Cardiac muscle cell (in vitro differentiated cells and primary cell): ENCODE measurements around the gene FAM124A. TPM values are rescaled to one million over a fixed set of nuclear protein-coding genes. Genes with fewer than 3 reads are reported as not detected.

ENCODE experiments used
- DNase-seq, 2 donors: peaks; one replicate each; pipeline versions ENCODE4 v3.0.0 to v3.0.0-alpha.2; 2010 to 2017; ENCODE audit warnings: low read depth in 1 of 2, low spot score in 1 of 2
- H3K27ac ChIP-seq: fragments of 200-600 bp; sonication (generic); 2 replicates; pipeline ENCODE4 v1.5.1; 2016
- H3K27me3 ChIP-seq: fragments of 200-600 bp; sonication (generic); 2 replicates; pipeline ENCODE4 v1.6.0; 2016; ENCODE audit warnings: control low read depth
- H3K36me3 ChIP-seq: fragments of 200-600 bp; sonication (generic); 2 replicates; pipeline ENCODE4 v1.5.1; 2016; ENCODE audit warnings: control low read depth
- H3K4me1 ChIP-seq: fragments of 200-600 bp; sonication (generic); 2 replicates; pipeline ENCODE4 v1.8.1; 2017; ENCODE audit warnings: low read depth, mild to moderate bottlenecking, mixed run types
- H3K4me3 ChIP-seq: fragments of 200-600 bp; sonication (generic); 2 replicates; pipeline ENCODE4 v1.5.1; 2016; ENCODE audit warnings: mild to moderate bottlenecking
- H3K9me3 ChIP-seq: fragments of 200-600 bp; sonication (generic); 2 replicates; pipeline ENCODE4 v1.5.1; 2017; ENCODE audit warnings: low read depth, mild to moderate bottlenecking, control low read depth
- polyA plus RNA-seq: library from polyadenylated mRNA; unstranded; fragments of >200 nt; fragmentation: Nextera tagmentation; extraction: Ambion mirVana; gene quantifications from 2 replicates; pipeline ENCODE4 v1.2.1, GENCODE V29; 2016
- total RNA-seq: library from RNA; depleted of rRNA; stranded (reverse); fragments of >200 nt; gene quantifications from 2 replicates; pipeline ENCODE4 v1.2.3, GENCODE V29; 2016
- TF ChIP-seq, protein P1 (sequence below): IDR thresholded peaks from 2 replicates; pipeline ENCODE4 v1.5.1; 2012; ENCODE audit warnings: low read depth, mild to moderate bottlenecking, low read length

The FAM124A gene
- total and polyA plus RNA-seq, 2 experiments from 2014 or later = 0.16 to 0.18 TPM

DNA sequence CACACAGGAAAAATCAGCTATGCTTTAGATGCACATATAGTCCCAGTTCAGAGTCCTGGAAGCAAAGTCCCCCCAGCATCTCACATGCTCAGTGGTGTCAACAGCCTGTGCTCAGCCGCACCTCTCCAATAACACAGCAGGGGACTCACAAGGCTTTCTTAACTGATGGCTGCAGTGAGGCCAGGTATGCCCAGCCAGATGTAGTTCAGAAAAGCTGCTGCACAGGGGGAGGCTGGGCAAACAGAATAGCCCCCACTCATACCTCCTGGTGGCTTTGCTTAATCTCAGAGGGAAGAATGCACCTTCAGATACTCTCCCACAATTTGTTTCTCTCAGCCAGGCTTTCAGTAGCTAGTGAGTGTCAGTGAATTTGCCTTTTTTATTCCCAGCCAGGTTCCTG, 33.4 kb downstream of the FAM124A start:
- Histone ChIP-seq H3K27ac (no peak overlapping the region), H3K36me3 (no peaks in the 10 kb centered on the region)
- TF ChIP-seq, protein P1, sequence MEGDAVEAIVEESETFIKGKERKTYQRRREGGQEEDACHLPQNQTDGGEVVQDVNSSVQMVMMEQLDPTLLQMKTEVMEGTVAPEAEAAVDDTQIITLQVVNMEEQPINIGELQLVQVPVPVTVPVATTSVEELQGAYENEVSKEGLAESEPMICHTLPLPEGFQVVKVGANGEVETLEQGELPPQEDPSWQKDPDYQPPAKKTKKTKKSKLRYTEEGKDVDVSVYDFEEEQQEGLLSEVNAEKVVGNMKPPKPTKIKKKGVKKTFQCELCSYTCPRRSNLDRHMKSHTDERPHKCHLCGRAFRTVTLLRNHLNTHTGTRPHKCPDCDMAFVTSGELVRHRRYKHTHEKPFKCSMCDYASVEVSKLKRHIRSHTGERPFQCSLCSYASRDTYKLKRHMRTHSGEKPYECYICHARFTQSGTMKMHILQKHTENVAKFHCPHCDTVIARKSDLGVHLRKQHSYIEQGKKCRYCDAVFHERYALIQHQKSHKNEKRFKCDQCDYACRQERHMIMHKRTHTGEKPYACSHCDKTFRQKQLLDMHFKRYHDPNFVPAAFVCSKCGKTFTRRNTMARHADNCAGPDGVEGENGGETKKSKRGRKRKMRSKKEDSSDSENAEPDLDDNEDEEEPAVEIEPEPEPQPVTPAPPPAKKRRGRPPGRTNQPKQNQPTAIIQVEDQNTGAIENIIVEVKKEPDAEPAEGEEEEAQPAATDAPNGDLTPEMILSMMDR = no peak

DNA sequence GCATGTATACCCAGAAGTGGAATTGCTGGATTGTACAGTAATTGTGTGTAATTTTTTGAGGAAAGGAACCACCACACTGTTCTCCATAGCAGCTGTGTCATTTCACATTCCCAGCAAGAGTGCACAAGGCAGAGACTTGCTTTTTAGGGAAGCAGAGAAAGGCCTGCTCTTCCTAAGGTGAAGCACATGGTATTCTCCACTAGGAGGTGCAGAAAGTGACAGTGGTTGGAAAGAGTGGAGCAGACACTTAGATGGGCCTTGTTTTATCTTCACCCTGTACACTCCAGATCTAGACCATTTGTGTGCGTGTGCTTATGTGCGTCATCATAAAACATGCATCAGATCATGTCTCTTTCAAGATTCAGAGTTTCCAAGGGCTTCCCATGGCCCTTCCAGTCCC, 35.0 kb downstream of the FAM124A start:
- H3K27ac ChIP-seq = no peak overlapping the region
- TF ChIP-seq, protein P1 = no peak
- H3K27me3 ChIP-seq = no peaks in the 10 kb centered on the region
- H3K36me3 ChIP-seq = no peaks in the 10 kb centered on the region
- H3K4me3 ChIP-seq = no peak overlapping the region
- no peak for DNase-seq
- H3K9me3 ChIP-seq = no peaks in the 10 kb centered on the region
- peaks cover 18% of the 10 kb centered on the region for H3K4me1 ChIP-seq

More for the DNA sequence above, 33.4 kb downstream of the FAM124A start:
- peaks cover 18% of the 10 kb centered on the region for H3K4me1 ChIP-seq
- no peaks in the 10 kb centered on the region for H3K27me3 ChIP-seq
- DNase-seq = no peak
- H3K9me3 ChIP-seq = no peaks in the 10 kb centered on the region
- no peak overlapping the region for H3K4me3 ChIP-seq

DNA sequence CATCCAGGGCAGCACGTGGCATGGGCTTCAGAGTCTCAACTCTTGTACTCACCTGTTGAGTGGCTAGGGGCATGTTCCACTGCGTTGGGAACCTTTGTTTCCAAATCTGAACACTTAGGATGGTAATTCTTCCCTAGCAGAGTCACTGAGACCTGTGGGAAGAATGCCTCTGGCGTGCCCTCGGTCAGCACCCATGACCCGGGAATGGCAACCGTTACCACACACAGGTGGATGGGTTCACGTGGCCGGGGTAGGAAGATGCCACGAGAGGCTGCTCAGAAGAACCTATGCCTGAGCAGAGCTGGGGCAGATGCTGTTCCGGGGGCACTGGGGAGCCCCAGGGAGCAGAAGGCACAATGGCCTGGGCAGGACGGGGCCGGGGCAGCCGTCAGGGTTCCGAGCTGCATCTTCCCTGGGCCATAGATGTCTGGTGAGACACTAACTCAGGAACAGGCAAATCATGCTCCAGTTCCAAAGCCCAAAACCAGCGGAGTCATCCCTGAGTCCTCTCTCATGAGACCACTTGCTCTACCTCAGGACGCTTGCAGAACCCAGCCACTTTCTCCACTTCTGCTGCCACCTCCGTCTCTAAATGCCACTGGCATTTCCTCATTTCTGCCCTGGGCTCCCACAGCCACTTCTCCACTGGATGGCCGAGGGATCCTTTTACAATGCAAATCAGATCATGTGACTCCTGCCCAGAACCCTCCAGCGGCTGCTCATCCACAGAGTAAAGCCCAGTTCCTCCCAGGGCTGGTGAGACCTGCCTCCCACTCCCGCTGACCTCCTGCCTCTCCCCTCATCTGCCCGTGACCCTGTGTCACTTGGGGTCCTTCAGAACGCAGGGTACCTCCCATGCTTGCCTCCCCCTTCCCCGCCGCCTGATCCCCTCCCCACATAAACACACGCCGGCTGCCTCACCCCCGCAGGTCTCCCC, 36.7 kb downstream of the FAM124A start:
- H3K27me3 ChIP-seq = no peaks in the 10 kb centered on the region
- H3K36me3 ChIP-seq = no peaks in the 10 kb centered on the region
- TF ChIP-seq, protein P1 = no peak
- peak in 1 of 2 donors; percentile 51 for DNase-seq
- H3K9me3 ChIP-seq = no peaks in the 10 kb centered on the region
- H3K4me3 ChIP-seq = no peak overlapping the region
- H3K27ac ChIP-seq = no peak overlapping the region
- peaks cover 9% of the 10 kb centered on the region for H3K4me1 ChIP-seq

DNA sequence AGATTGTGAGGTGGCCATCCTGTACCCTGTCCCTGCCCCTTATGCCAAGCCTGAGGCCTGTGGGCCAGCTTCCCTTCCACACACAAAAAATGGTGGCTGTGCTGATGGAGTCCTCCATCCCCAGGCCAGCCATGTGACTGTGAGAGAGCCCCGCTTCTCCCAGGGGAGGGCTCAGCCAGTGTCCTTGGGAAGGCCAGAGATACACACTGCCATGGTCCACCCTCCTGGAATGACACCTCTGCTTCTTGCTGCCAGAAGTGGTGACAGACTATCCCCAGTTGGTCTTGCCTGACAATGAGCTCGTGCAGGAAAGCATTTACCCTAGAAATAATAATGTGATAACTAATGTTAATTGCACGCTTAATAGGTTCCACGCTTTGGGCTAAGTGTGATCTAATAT, 38.0 kb downstream of the FAM124A start:
- Histone ChIP-seq H3K4me3 (no peak overlapping the region), H3K4me1 (peaks cover 6% of the 10 kb centered on the region), H3K36me3 (no peaks in the 10 kb centered on the region), H3K27ac (no peak overlapping the region), H3K27me3 (no peaks in the 10 kb centered on the region), H3K9me3 (no peaks in the 10 kb centered on the region)
- DNase-seq = no peak
- TF ChIP-seq, protein P1 = no peak

DNA sequence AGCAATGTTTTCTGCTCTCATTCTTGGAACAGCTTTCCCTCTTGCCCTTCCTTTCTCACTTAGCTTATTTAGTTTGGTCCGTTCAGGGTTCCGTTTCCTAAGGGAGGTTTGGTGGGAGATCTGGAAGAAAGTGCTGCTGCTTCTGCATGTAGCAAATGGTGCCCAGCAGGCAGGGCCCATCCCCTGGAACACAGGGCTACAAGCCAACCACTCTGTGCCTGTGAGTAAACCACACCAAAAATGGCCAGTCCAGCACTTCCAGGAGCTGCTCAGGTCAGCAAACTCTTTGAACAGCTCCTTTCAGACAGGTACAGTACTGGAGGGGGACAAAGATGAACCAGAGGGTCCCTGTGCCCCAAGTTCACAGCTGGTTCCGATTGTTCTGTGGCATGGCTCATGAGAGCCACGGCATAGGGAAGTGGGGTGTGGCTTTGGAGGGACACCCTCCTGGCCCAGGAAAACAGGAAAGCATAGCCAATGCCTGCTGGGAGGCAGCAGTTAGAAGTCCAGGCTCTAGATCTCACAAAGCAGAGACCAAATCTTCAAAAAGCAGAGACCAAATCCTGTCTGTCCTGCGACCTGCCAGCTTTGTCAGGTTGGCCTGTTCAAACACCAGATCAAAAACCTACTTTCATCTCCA, 39.5 kb downstream of the FAM124A start:
- H3K4me1 ChIP-seq = peaks cover 6% of the 10 kb centered on the region
- no peaks in the 10 kb centered on the region for H3K27me3 ChIP-seq
- TF ChIP-seq, protein P1 = no peak
- no peak overlapping the region for H3K27ac ChIP-seq
- H3K36me3 ChIP-seq = no peaks in the 10 kb centered on the region
- no peaks in the 10 kb centered on the region for H3K9me3 ChIP-seq
- no peak for DNase-seq
- H3K4me3 ChIP-seq = no peak overlapping the region
